ENCODE results near the gene PRRG2. TPM values are rescaled to one million over a fixed set of nuclear protein-coding genes. Genes with fewer than 3 reads are reported as not detected.

The PRRG2 gene
- total RNA-seq, 1 experiment from 2014 or later = 4.7 TPM

- no peaks in the 10 kb centered on the region for H3K4me1 Mint-ChIP-seq (ENCODE audit: insufficient read depth, unreplicated experiment)
- H3K36me3 Mint-ChIP-seq (ENCODE audit: insufficient read depth, unreplicated experiment) = no peaks in the 10 kb centered on the region
- H3K9me3 Mint-ChIP-seq (ENCODE audit: unreplicated experiment) = no peaks in the 10 kb centered on the region
- H3K27ac Mint-ChIP-seq (ENCODE audit: low read depth, unreplicated experiment) = no peak overlapping the region
- no peak for DNase-seq (ENCODE audit: unreplicated experiment)
- intact Hi-C loops (cut with micrococcal nuclease) = loop anchor here (10.0 kb wide), 1 partner anchor 318 kb away; no protein-coding TSS in a partner anchor
- H3K4me3 Mint-ChIP-seq (ENCODE audit: unreplicated experiment) = no peak overlapping the region
- ChIA-PET POLR2A (interaction anchor here (1.2 kb wide), 1 partner anchor 9 kb away, joined by 3 read pairs; no protein-coding TSS in a partner anchor), CTCF (interaction anchor here (0.5 to 2.5 kb wide), 3 partner anchors 28 to 256 kb away, joined by 3 to 14 read pairs (median 5); no protein-coding TSS in a partner anchor)
- TF ChIP-seq CTCF (IDR thresholded peaks at IDR 0.05; ENCODE audit: unreplicated experiment) = no peak
- H3K27me3 Mint-ChIP-seq (ENCODE audit: insufficient read depth, unreplicated experiment) = peaks cover 13% of the 10 kb centered on the region
- no TSS peak for BruUV-seq (replicated peaks)
These were observed 38.7 kb upstream of the PRRG2 start for GRCh38 chr19:49542446-49542845.

DNA sequence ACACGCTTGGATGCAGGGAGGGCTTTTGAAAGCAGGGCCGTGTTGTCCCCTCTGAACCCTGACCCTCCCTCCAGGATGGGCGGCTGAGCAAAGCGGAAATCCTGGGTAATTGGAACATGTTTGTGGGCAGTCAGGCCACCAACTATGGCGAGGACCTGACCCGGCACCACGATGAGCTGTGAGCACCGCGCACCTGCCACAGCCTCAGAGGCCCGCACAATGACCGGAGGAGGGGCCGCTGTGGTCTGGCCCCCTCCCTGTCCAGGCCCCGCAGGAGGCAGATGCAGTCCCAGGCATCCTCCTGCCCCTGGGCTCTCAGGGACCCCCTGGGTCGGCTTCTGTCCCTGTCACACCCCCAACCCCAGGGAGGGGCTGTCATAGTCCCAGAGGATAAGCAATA is 38.1 kb upstream of the PRRG2 start:
- Mint-ChIP-seq H3K27ac (ENCODE audit: low read depth, unreplicated experiment) (no peak overlapping the region), H3K4me1 (ENCODE audit: insufficient read depth, unreplicated experiment) (no peaks in the 10 kb centered on the region), H3K4me3 (ENCODE audit: unreplicated experiment) (no peak overlapping the region), H3K36me3 (ENCODE audit: insufficient read depth, unreplicated experiment) (no peaks in the 10 kb centered on the region), H3K9me3 (ENCODE audit: unreplicated experiment) (no peaks in the 10 kb centered on the region), H3K27me3 (ENCODE audit: insufficient read depth, unreplicated experiment) (peaks cover 13% of the 10 kb centered on the region)
- DNase-seq (ENCODE audit: unreplicated experiment) = no peak
- BruUV-seq (replicated peaks) = no TSS peak
- POLR2A ChIA-PET = interaction anchor here (1.2 kb wide), 1 partner anchor 9 kb away, joined by 3 read pairs; no protein-coding TSS in a partner anchor
- intact Hi-C loops (cut with micrococcal nuclease) = loop anchor here (10.0 kb wide), 1 partner anchor 318 kb away; no protein-coding TSS in a partner anchor
- CTCF ChIA-PET = interaction anchor here (0.6 to 2.5 kb wide), 5 partner anchors 11 to 115 kb away, joined by 3 to 14 read pairs (median 3); no protein-coding TSS in a partner anchor
- TF ChIP-seq CTCF (IDR thresholded peaks at IDR 0.05; ENCODE audit: unreplicated experiment) = no peak

- H3K9me3 Mint-ChIP-seq (ENCODE audit: unreplicated experiment) = no peaks in the 10 kb centered on the region
- POLR2A ChIA-PET = interaction anchor here (0.9 kb wide), 1 partner anchor 9 kb away, joined by 3 read pairs; no protein-coding TSS in a partner anchor
- DNase-seq (ENCODE audit: unreplicated experiment) = no peak
- no peak overlapping the region for H3K4me3 Mint-ChIP-seq (ENCODE audit: unreplicated experiment)
- no peaks in the 10 kb centered on the region for H3K36me3 Mint-ChIP-seq (ENCODE audit: insufficient read depth, unreplicated experiment)
- no TSS peak for BruUV-seq (replicated peaks)
- H3K27ac Mint-ChIP-seq (ENCODE audit: low read depth, unreplicated experiment) = no peak overlapping the region
- no peak for TF ChIP-seq CTCF (IDR thresholded peaks at IDR 0.05; ENCODE audit: unreplicated experiment)
- peaks cover 13% of the 10 kb centered on the region for H3K27me3 Mint-ChIP-seq (ENCODE audit: insufficient read depth, unreplicated experiment)
- no peaks in the 10 kb centered on the region for H3K4me1 Mint-ChIP-seq (ENCODE audit: insufficient read depth, unreplicated experiment)
- intact Hi-C loops (cut with micrococcal nuclease) = loop anchor here (10.0 kb wide), 1 partner anchor 319 kb away; no protein-coding TSS in a partner anchor
- CTCF ChIA-PET = interaction anchor here (1.2 to 2.5 kb wide), 2 partner anchors 23 to 26 kb away, joined by 3 to 14 read pairs; no protein-coding TSS in a partner anchor
These were observed 37.0 kb upstream of the PRRG2 start for GRCh38 chr19:49544154-49544553.

GRCh38 chr19:49546825-49547565 is 34.1 kb upstream of the PRRG2 start:
- ChIA-PET CTCF (interaction anchor here (0.5 to 4.1 kb wide), 32 partner anchors 8 to 322 kb away, joined by 3 to 51 read pairs (median 4); partner anchors contain the start of gene FLT3LG), POLR2A (interaction anchor here (0.8 to 1.6 kb wide), 10 partner anchors 19 to 95 kb away, joined by 3 to 15 read pairs (median 6); partner anchors contain the start of genes NOSIP, PIH1D1, PRRG2 and RPS11)
- BruUV-seq (replicated peaks) = no TSS peak
- Mint-ChIP-seq H3K4me1 (ENCODE audit: insufficient read depth, unreplicated experiment) (no peaks in the 10 kb centered on the region), H3K9me3 (ENCODE audit: unreplicated experiment) (no peaks in the 10 kb centered on the region), H3K36me3 (ENCODE audit: insufficient read depth, unreplicated experiment) (no peaks in the 10 kb centered on the region), H3K27me3 (ENCODE audit: insufficient read depth, unreplicated experiment) (peaks cover 13% of the 10 kb centered on the region), H3K4me3 (ENCODE audit: unreplicated experiment) (no peak overlapping the region), H3K27ac (ENCODE audit: low read depth, unreplicated experiment) (no peak overlapping the region)
- peak; percentile 71 for TF ChIP-seq CTCF (IDR thresholded peaks at IDR 0.05; ENCODE audit: unreplicated experiment)
- DNase-seq (ENCODE audit: unreplicated experiment) = peak; percentile 94
- intact Hi-C loops (cut with micrococcal nuclease) = loop anchor here (1.0 to 10.0 kb wide), 4 partner anchors 23 to 322 kb away; partner anchors contain the start of gene FLT3LG
